Inflammatory macrophage (primary cell): ENCODE measurements around the gene MYDGF.
A peak's percentile ranks its signal among the peaks of the same experiment; 100 is the strongest.
"Not testable (repeated sequence)": the region's sequence is repeated elsewhere in the genome, so short reads cannot be mapped to it uniquely, and the experiment has no call there.

ENCODE experiments used
- DNase-seq, 2 donors: peaks; one replicate each; pipeline ENCODE4 v3.0.0-alpha.2; 2020 to 2022
- total RNA-seq, 18 experiments: gene quantifications; one replicate each; lab custom pipeline; 2026; ENCODE audit warnings: mixed read lengths in 6 of 18, inconsistent platforms in 2 of 18; lab: John Stamatoyannopoulos, UW

MYDGF gene
- 56.9 to 199 (median 120) reads per million in 18 experiments for total RNA-seq

GRCh38 chr19:4669723-4670480 is at the start of gene MYDGF:
TSS of gene MYDGF (minus strand) at chr19:4670342. CDS start at chr19:4670334, 8 bp downstream.
- peak; percentile 90 to 95 for DNase-seq

DNA sequence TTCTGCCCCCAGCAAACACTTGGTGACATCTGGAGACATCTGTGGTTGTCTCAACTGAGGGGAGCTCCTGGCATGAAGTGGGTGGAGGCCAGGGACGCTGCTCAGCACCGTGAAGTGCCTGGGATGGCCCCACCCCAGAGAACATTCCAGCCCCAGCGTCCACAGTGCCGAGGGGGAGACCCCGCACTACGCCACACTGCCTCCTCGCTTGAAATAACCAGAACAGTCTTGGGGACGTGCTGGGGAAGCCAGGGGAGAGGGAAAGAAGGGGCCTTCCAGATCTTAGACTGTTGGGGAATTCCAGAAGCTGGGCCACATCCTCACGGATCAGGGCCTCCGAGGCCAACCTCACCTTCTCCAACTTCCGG is 49.3 kb upstream of the MYDGF start:
- no peak for DNase-seq

DNA sequence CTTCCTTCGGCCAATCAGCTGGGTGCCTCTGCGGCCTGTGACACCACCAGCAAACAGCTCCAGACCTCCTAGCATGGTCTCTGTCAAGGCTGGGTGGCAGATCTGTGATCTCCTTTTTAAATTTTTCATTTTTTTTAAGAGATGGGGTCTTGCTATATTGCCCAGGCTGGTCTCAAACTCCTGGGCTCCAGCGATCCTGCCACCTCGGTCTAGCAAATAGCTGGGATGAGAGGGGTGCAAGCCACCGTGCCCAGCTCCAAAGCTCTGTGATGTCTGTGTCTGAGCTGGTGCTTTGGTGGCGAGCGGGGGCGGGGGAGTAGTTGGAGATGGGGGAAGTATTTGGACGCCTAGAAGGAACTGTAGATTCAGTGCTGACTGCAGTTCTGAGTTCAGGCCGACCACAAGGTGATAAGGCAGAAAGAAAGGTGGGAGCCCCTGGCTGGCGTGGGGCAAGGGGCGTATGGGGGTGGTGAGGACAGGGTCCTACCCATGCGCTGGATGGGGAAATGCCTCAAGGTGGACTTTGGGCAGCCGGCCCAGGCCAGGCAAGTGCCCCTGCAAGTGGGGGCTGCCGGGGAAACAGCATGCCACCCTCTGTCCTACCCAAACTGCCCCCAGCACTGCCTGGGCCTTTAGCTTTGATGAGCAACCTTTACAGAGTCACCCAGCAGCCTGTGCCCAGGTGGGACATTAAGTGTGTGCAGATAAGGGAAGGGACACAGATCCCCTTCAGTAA is 48.0 kb upstream of the MYDGF start:
- peak in 1 of 2 donors; percentile 49 for DNase-seq

DNA sequence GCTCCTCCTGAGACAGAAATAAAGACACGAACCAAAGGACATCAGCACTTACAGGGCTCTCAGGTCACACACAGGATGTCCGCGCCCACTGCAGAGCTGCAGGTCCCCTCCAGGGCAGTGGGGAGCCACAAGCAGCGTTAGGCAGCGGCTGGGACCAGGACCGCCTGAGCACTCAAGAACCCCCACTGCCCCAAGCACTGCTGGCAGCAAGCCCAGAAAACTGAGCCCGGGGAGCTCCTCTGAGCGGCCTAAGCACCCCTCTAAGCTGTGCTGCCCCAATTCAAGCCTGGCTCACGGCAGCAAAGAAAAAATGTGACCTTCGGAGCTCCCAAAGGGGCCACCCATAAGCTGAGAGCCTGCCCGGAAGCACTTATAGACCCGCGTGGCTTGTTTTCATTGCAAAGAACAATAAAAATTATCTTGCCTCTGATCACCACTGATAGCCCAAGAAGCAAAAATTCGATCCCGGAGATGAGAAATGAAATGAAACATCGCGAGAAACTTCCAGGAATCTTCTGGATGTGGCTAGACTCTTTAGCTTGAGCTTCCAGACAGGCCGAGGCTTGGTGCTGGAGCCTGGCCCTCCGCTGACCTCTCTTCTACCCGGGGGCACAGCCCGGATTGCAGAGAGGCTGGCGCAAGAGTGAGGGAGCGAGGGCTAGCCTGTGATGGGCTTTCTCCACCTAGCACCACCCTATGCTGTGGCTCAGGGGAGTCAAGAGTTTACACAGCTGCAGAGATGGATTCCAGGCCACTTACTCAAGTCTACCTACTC is 47.2 kb upstream of the MYDGF start:
- no peak for DNase-seq

DNA sequence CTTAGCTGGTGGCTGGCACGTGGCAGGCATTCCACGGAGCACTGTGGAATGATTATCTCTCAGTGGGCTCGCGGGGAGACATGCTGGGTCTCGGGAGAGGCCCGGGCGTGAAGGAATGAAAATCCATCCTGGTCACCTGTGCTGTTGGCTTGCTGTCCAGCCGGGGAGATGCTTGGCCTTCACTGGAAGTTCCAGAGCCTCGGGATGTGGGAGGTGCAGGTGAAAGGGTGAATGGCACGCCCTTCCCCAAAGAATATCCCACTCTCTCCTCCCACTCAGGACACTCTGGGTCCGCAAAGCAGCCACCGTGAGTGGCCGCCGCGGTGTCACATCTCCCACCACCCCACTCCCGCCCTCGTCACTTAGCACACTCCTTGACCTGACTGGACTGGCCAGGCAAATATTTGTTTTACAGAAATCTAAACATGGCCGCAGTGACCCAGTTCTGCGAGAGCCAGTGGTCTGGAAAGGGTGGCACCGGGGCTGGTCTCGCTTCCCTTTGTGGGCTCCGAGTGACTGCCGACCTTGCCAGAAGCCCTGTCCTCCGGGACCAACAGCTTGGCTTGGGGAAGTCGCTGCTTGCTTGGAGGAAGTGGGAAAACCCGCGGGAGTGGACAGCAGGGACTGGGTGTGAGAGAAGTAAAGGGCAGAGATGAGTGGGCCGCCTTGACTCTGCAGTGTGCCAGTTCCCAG is 45.5 kb upstream of the MYDGF start:
- peak; percentile 73 to 90 for DNase-seq

DNA sequence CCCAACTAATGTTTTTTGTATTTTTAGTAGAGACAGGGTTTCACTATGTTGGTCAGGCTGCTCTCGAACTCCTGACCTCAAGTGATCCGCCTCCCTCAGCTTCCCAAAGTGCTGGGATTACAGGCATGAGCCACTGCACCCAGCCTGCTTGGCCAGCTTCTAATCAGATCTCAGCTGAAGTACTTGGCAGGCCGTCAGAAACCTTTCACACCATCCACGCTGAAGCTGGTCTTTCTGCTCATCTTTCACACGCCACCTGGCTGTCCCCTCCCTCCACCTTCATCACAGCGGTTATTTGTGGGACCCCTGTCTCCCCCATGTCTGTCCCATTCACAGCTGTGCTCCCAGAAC is 45.0 kb upstream of the MYDGF start:
- DNase-seq, result not testable (repeated sequence)

DNA sequence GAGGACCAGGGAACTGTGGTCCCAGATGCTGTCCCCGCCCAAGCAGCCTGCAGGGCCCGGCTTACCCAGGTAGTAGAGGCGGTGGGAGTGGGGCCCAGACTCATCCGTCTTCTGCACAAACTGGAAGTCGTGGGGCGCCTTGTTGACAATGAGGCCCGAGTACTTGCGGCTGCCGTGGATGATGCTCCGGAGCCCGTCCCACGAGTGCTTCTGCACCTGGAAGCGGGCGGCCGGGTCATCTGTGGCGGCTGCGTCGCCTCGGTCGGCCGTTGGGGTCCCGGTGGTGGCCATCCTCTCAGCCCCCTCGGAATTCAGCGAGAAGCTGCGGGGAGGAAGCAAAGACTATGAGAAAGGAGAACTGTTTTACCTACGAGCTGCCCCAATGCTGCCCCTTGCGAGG is 43.9 kb upstream of the MYDGF start:
- DNase-seq, result no peak

DNA sequence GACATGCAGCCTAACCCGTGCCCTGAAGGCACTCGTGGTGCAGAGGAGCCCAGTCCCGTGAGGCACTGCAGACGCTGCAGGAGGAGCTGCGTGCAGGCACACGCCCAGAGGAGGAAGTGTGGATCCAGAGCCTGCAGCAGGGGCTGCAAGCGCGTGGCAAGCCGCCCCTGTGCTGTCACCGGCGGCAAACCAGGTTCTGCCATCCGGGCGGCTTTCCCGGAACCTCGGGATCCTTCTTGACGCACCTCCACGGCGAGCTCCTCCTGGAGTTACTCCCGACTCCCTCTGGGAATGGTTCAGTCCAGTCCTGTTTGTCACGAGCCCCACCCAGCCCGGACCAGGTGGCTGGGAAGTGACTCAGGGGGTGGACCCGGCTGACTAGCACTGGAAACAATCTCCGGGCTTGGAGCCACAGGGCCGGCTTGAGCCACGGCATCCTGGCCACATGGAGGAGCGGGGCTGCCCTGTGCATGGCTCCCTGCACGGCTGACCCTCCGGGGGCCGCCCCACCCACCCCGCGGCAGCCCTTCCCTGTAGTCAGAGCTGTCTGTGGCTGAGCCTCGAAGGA is 43.3 kb upstream of the MYDGF start:
- no peak for DNase-seq

DNA sequence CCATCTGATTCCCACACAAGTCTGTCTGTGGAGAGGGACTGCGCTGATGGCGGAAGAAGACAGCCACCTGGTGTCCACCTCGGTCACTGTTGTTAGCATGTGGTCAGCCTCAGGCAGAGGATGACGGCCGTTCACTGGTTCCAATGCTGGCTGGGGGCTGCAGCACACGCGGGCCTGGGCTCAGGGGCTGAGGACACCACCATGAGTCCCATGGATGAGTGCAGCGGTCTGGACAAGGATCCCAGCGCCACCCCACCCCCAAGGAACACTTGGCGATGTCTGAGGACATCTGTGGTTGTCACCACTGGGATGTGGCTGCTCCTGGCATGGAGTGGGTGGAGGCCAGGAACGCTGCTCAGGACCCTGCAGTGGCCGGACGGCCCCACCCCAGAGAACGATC is 42.6 kb upstream of the MYDGF start:
- no peak for DNase-seq

- no peak for DNase-seq
Measured at GRCh38 chr19:4711211-4711610, 41.1 kb upstream of the MYDGF start.

GRCh38 chr19:4710281-4710600 is 40.1 kb upstream of the MYDGF start:
- DNase-seq, result no peak

GRCh38 chr19:4709440-4710280 is 39.5 kb upstream of the MYDGF start:
- DNase-seq, result no peak

DNA sequence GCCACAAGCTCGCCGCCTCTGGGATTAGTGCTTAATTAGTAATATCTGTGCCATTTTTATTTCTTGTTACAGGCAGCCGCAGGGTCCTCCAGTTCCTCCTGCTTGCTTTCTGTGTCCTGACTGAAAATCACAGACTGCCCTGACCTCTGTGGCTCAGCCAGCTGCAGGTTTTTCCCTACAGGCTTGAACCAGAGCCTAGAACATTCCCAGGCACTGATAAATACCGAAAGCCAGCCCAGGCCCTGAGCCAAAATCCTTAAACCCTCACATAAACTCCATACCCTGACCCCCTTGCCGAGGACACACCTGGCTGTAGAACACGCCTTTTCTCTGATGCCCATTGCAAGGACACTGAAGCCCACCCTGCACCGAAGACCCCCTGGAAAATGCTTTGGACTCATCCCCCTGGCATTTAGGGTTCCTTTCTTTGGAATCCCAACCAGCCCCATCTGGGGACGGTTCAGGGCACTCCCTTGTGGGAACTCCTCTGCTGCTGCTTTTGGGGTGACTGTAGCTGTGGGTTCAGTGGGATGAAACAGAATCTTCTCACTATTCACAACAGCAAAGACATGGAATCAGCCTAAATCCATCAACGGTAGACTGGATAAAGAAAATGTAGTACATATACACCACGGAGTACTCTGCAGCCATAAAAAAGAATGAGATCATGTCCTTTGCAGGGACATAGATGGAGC is 38.0 kb upstream of the MYDGF start:
- DNase-seq, result no peak

GRCh38 chr19:4707322-4707721 is 37.2 kb upstream of the MYDGF start:
- no peak for DNase-seq

GRCh38 chr19:4705413-4706131 is 35.4 kb upstream of the MYDGF start:
- DNase-seq, result no peak

DNA sequence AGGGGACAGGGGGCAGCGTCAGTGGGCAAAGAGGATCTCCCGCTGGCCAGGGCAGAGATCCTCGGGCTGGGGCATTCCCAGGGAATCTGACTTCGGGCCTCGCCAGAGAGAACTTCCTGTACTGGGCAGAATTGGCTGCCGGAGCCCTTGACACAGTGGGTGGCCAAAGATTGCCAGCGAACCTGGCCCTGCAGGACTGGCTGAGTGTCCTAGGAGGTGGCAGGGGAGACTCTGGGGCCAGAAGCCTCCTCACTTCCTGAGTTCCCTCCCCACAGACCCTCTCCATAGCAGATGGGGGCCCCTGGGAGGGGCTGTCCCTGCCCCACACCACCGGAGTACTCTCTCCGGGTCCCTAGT is 34.2 kb upstream of the MYDGF start:
- DNase-seq, result no peak

- no peak for DNase-seq
Measured at GRCh38 chr19:4703671-4704316, 33.7 kb upstream of the MYDGF start.

- no peak for DNase-seq
Measured at GRCh38 chr19:4702764-4703163, 32.6 kb upstream of the MYDGF start.

DNA sequence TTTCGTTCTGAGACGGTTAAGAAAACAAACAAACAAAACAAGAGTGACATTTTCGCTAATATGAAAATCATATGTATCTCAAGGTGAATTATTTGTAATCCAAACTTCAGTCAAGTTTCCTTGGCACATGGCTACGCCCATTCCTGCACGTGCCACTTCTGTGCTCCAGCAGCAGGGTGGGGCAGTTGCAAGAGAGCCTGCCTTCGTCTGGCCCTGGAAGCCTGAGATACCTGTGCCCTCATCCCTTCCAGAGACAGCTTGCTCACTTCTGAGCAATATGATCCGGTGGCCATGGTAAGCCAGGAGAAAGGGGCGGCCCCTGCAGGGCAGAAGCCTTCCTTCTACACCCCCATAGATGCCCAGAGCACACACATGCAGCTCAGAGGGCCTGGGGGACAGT is 31.4 kb upstream of the MYDGF start:
- no peak for DNase-seq

DNA sequence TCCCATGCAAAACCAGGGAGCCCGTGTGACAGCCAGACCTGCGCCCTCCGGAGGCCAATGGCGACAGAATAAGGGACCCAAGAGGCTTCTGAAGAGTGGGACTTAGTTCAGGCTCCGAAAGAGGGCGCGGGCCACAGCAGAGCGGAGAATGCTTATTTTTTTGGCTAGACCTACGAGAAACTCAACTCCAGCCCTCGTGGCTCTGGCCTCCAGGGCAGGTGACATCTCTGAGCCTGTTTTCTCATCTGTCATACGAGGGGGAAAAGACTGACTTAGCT is 30.5 kb upstream of the MYDGF start:
- no peak for DNase-seq
